Measurements from ENCODE around the gene GXYLT2.
A peak's percentile ranks its signal among the peaks of the same experiment; 100 is the strongest.

GXYLT2 gene

DNA sequence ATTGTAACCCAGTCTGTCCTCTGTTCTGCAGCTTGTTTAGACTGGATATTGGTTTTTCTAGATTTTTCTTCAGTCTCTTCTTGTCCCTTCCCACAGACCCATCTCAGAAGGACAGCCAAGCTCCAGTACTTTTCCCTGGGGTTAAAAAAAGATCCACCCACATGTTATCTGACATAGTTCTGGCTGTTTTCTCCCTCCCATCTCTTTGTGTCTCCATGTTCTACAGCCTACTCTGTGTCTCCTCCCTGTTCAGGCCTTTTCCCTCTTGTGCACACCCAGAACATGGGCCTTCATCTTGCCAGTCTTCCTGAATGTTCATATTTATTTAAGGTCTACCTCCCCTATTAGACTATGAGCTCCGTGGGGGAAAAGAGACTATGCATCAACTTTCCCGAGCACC, 103.7 kb downstream of the GXYLT2 start:
- no peak for DNase-seq
- no peak overlapping the region for H3K4me2 ChIP-seq (ENCODE audit: insufficient read depth, low read length)
- no peak for ATAC-seq (ENCODE audit: insufficient read depth, low read depth)

GRCh38 chr3:72993391-72993790, 105.5 kb downstream of the GXYLT2 start:
- Histone ChIP-seq H3K36me3 (ENCODE audit: insufficient read depth, low read length) (peaks cover 2% of the 10 kb centered on the region), H3K4me3 (ENCODE audit: low read depth in 1 of 2, low read length in 2 of 2) (no peak overlapping the region), H3K4me2 (ENCODE audit: insufficient read depth, low read length) (no peak overlapping the region), H3K4me1 (ENCODE audit: insufficient read depth, low read length) (peaks cover 17% of the 10 kb centered on the region), H3K27me3 (ENCODE audit: insufficient read depth, low read length, poor library complexity) (no peaks in the 10 kb centered on the region), H4K20me1 (ENCODE audit: insufficient read depth, low read length) (peaks cover 5% of the 10 kb centered on the region; the same call in 1 of the 2 replicates), H3K27ac (ENCODE audit: low read length) (no peak overlapping the region), H3K79me2 (ENCODE audit: insufficient read depth, low read length) (peaks cover 23% of the 10 kb centered on the region), H2AFZ (ENCODE audit: low read depth, low read length) (no peak overlapping the region), H3K9ac (ENCODE audit: low read depth, low read length) (no peak overlapping the region), H3K9me3 (ENCODE audit: insufficient read depth, low read length, severe bottlenecking) (no peaks in the 10 kb centered on the region)
- DNase-seq: no peak
- no peak for ATAC-seq (ENCODE audit: insufficient read depth, low read depth)
- no peak for TF ChIP-seq EZH2 (IDR thresholded peaks at IDR 0.05; ENCODE audit: borderline replicate concordance, low read depth, low read length, severe bottlenecking)
- TF ChIP-seq, protein P1, sequence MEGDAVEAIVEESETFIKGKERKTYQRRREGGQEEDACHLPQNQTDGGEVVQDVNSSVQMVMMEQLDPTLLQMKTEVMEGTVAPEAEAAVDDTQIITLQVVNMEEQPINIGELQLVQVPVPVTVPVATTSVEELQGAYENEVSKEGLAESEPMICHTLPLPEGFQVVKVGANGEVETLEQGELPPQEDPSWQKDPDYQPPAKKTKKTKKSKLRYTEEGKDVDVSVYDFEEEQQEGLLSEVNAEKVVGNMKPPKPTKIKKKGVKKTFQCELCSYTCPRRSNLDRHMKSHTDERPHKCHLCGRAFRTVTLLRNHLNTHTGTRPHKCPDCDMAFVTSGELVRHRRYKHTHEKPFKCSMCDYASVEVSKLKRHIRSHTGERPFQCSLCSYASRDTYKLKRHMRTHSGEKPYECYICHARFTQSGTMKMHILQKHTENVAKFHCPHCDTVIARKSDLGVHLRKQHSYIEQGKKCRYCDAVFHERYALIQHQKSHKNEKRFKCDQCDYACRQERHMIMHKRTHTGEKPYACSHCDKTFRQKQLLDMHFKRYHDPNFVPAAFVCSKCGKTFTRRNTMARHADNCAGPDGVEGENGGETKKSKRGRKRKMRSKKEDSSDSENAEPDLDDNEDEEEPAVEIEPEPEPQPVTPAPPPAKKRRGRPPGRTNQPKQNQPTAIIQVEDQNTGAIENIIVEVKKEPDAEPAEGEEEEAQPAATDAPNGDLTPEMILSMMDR (IDR thresholded peaks at IDR 0.05; ENCODE audit: borderline replicate concordance, extremely low read depth, low read length, poor library complexity, severe bottlenecking): peak; percentile 27

More for the DNA sequence above, 103.7 kb downstream of the GXYLT2 start:
- H3K27me3 ChIP-seq (ENCODE audit: insufficient read depth, low read length, poor library complexity): no peaks in the 10 kb centered on the region
- H4K20me1 ChIP-seq (ENCODE audit: insufficient read depth, low read length): no peaks in the 10 kb centered on the region
- no peaks in the 10 kb centered on the region for H3K9me3 ChIP-seq (ENCODE audit: insufficient read depth, low read length, severe bottlenecking)
- no peak overlapping the region for H3K27ac ChIP-seq (ENCODE audit: low read length)
- peaks cover 7% of the 10 kb centered on the region for H3K79me2 ChIP-seq (ENCODE audit: insufficient read depth, low read length)
- TF ChIP-seq, protein P1 (IDR thresholded peaks at IDR 0.05; ENCODE audit: borderline replicate concordance, extremely low read depth, low read length, poor library complexity, severe bottlenecking): no peak
- TF ChIP-seq EZH2 (IDR thresholded peaks at IDR 0.05; ENCODE audit: borderline replicate concordance, low read depth, low read length, severe bottlenecking): no peak
- no peak overlapping the region for H3K4me3 ChIP-seq (ENCODE audit: low read depth in 1 of 2, low read length in 2 of 2)
- no peak overlapping the region for H3K9ac ChIP-seq (ENCODE audit: low read depth, low read length)
- H3K4me1 ChIP-seq (ENCODE audit: insufficient read depth, low read length): peaks cover 12% of the 10 kb centered on the region
- H2AFZ ChIP-seq (ENCODE audit: low read depth, low read length): no peak overlapping the region
- H3K36me3 ChIP-seq (ENCODE audit: insufficient read depth, low read length): no peaks in the 10 kb centered on the region; the same call in 1 of the 2 replicates

GRCh38 chr3:72995337-72995736, 107.5 kb downstream of the GXYLT2 start:
- Histone ChIP-seq H3K27me3 (ENCODE audit: insufficient read depth, low read length, poor library complexity) (no peaks in the 10 kb centered on the region), H2AFZ (ENCODE audit: low read depth, low read length) (peak overlapping the region; percentile 4; the same call in 1 of the 2 replicates), H3K9me3 (ENCODE audit: insufficient read depth, low read length, severe bottlenecking) (no peaks in the 10 kb centered on the region), H3K4me2 (ENCODE audit: insufficient read depth, low read length) (peak overlapping the region; percentile 78; the same call in 1 of the 2 replicates), H3K9ac (ENCODE audit: low read depth, low read length) (no peak overlapping the region), H3K4me1 (ENCODE audit: insufficient read depth, low read length) (peaks cover 37% of the 10 kb centered on the region), H3K4me3 (ENCODE audit: low read depth in 1 of 2, low read length in 2 of 2) (no peak overlapping the region), H3K27ac (ENCODE audit: low read length) (no peak overlapping the region), H3K79me2 (ENCODE audit: insufficient read depth, low read length) (peaks cover 43% of the 10 kb centered on the region), H3K36me3 (ENCODE audit: insufficient read depth, low read length) (peaks cover 21% of the 10 kb centered on the region), H4K20me1 (ENCODE audit: insufficient read depth, low read length) (peaks cover 25% of the 10 kb centered on the region)
- DNase-seq: no peak
- no peak for TF ChIP-seq EZH2 (IDR thresholded peaks at IDR 0.05; ENCODE audit: borderline replicate concordance, low read depth, low read length, severe bottlenecking)
- TF ChIP-seq, protein P1 (IDR thresholded peaks at IDR 0.05; ENCODE audit: borderline replicate concordance, extremely low read depth, low read length, poor library complexity, severe bottlenecking): no peak
- ATAC-seq (ENCODE audit: insufficient read depth, low read depth): no peak

GRCh38 chr3:72996121-72996472, 108.3 kb downstream of the GXYLT2 start:
- H2AFZ ChIP-seq (ENCODE audit: low read depth, low read length): peak overlapping the region; percentile 94
- H3K4me1 ChIP-seq (ENCODE audit: insufficient read depth, low read length): peaks cover 44% of the 10 kb centered on the region
- H3K4me3 ChIP-seq (ENCODE audit: low read depth in 1 of 2, low read length in 2 of 2): peak overlapping the region; percentile 30 to 70
- no peak for ATAC-seq (ENCODE audit: insufficient read depth, low read depth)
- no peaks in the 10 kb centered on the region for H3K9me3 ChIP-seq (ENCODE audit: insufficient read depth, low read length, severe bottlenecking)
- peaks cover 50% of the 10 kb centered on the region for H3K79me2 ChIP-seq (ENCODE audit: insufficient read depth, low read length)
- H3K27ac ChIP-seq (ENCODE audit: low read length): peak overlapping the region; percentile 87
- H4K20me1 ChIP-seq (ENCODE audit: insufficient read depth, low read length): peaks cover 31% of the 10 kb centered on the region
- TF ChIP-seq, protein P1 (IDR thresholded peaks at IDR 0.05; ENCODE audit: borderline replicate concordance, extremely low read depth, low read length, poor library complexity, severe bottlenecking): no peak
- TF ChIP-seq EZH2 (IDR thresholded peaks at IDR 0.05; ENCODE audit: borderline replicate concordance, low read depth, low read length, severe bottlenecking): no peak
- peaks cover 29% of the 10 kb centered on the region for H3K36me3 ChIP-seq (ENCODE audit: insufficient read depth, low read length)
- H3K4me2 ChIP-seq (ENCODE audit: insufficient read depth, low read length): peak overlapping the region; percentile 78
- H3K27me3 ChIP-seq (ENCODE audit: insufficient read depth, low read length, poor library complexity): no peaks in the 10 kb centered on the region
- no peak for DNase-seq
- peak overlapping the region; percentile 74 for H3K9ac ChIP-seq (ENCODE audit: low read depth, low read length)

All from DND-41 (cell line).